B cell (primary cell): ENCODE data around the gene RNF175.

Experiments used
- EZH2 ChIP-seq: IDR thresholded peaks from 2 replicates; pipeline ENCODE4 v1.6.1; 2012; ENCODE audit warnings: borderline replicate concordance, low read depth, mild to moderate bottlenecking, moderate library complexity, low read length; ENCODE audit not compliant: insufficient read depth, poor library complexity, severe bottlenecking
- TF ChIP-seq, protein P1 (sequence below): fragments of 200-600 bp; IDR thresholded peaks from one replicate; pipeline ENCODE4 v1.8.0; 2022; ENCODE audit warnings: antibody characterized with exemption, mild to moderate bottlenecking

DNA sequence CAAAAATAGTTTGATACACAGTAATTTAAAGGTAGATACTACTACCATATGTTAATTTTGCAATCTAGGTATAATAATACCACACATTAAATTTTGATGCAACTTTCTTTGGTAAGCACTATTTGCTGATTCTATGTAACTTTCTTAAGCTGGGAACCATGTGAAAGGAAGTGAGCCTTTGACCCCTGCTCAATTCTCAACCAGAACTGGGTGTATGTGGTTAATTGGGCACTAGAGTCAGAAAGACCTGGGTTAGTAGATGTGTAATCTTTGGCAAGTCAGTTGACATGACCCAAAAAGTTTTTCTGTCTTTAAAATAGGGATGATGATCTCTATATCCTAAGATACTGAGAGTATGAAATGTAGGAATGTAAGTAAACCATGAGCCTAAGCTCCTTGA, 53.3 kb downstream of the RNF175 start:
- TF ChIP-seq, protein P1, sequence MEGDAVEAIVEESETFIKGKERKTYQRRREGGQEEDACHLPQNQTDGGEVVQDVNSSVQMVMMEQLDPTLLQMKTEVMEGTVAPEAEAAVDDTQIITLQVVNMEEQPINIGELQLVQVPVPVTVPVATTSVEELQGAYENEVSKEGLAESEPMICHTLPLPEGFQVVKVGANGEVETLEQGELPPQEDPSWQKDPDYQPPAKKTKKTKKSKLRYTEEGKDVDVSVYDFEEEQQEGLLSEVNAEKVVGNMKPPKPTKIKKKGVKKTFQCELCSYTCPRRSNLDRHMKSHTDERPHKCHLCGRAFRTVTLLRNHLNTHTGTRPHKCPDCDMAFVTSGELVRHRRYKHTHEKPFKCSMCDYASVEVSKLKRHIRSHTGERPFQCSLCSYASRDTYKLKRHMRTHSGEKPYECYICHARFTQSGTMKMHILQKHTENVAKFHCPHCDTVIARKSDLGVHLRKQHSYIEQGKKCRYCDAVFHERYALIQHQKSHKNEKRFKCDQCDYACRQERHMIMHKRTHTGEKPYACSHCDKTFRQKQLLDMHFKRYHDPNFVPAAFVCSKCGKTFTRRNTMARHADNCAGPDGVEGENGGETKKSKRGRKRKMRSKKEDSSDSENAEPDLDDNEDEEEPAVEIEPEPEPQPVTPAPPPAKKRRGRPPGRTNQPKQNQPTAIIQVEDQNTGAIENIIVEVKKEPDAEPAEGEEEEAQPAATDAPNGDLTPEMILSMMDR, result no peak
- TF ChIP-seq EZH2, result no peak
